ENCODE measurements around the gene NOTCH1.
A peak's percentile ranks its signal among the peaks of the same experiment; 100 is the strongest.

NOTCH1 gene
- 129 to 141 (median 136) reads per million in 3 donors for total RNA-seq

GRCh38 chr9:136545965-136546696, at the start of gene NOTCH1:
NOTCH1 (minus strand) TSS chr9:136546048; CDS start chr9:136545786, 262 bp downstream.
- H3K36me3 ChIP-seq (ENCODE audit: control insufficient read depth, insufficient read depth, low read length) = no peaks in the 10 kb centered on the region
- H3K27ac ChIP-seq (ENCODE audit: insufficient read depth, low read length, poor library complexity, severe bottlenecking) = peak within 1 kb of the TSS; percentile 76
- peaks cover 30% of the 10 kb centered on the region for H3K4me1 ChIP-seq (ENCODE audit: control insufficient read depth, insufficient read depth, low read length, poor library complexity, severe bottlenecking)
- H3K4me3 ChIP-seq (ENCODE audit: insufficient read depth, low read depth, low read length, poor library complexity, severe bottlenecking) = peak within 1 kb of the TSS; percentile 88
- no peaks in the 10 kb centered on the region for H3K27me3 ChIP-seq (replicated peaks; ENCODE audit: control insufficient read depth, insufficient read depth, low read length, poor library complexity, severe bottlenecking)
- peak; percentile 80 to 82 (median 81) for DNase-seq
- H3K9me3 ChIP-seq (ENCODE audit: control insufficient read depth, low read length) = no peaks in the 10 kb centered on the region

DNA sequence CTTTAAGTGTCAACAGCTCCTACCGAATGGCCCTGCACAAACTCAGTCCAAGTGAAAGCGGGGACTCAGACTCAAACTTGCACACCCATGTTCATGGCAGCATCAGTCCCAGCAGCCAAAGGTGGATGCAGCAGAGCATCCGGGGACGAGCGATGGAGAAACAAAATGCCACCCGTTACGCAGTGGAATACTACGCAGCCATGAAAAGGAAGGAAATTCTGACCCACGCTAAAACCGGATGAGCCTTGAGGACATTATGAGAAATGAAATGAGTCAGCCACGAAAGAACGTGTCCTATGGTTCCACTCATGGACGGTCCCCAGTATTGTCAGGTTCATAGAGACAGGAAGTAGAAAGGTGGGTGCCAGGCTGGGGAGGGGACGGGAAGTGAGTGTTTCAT, 48.6 kb upstream of the NOTCH1 start:
- Histone ChIP-seq H3K36me3 (ENCODE audit: control insufficient read depth, insufficient read depth, low read length) (no peaks in the 10 kb centered on the region), H3K27ac (ENCODE audit: insufficient read depth, low read length, poor library complexity, severe bottlenecking) (no peak overlapping the region), H3K27me3 (replicated peaks; ENCODE audit: control insufficient read depth, insufficient read depth, low read length, poor library complexity, severe bottlenecking) (peaks cover 4% of the 10 kb centered on the region), H3K4me1 (ENCODE audit: control insufficient read depth, insufficient read depth, low read length, poor library complexity, severe bottlenecking) (no peaks in the 10 kb centered on the region), H3K9me3 (ENCODE audit: control insufficient read depth, low read length) (no peaks in the 10 kb centered on the region), H3K4me3 (ENCODE audit: insufficient read depth, low read depth, low read length, poor library complexity, severe bottlenecking) (no peak overlapping the region)
- no peak for DNase-seq

GRCh38 chr9:136593581-136593980, 47.7 kb upstream of the NOTCH1 start:
- no peaks in the 10 kb centered on the region for H3K9me3 ChIP-seq (ENCODE audit: control insufficient read depth, low read length)
- H3K27ac ChIP-seq (ENCODE audit: insufficient read depth, low read length, poor library complexity, severe bottlenecking) = no peak overlapping the region
- no peak overlapping the region for H3K4me3 ChIP-seq (ENCODE audit: insufficient read depth, low read depth, low read length, poor library complexity, severe bottlenecking)
- peaks cover 4% of the 10 kb centered on the region for H3K27me3 ChIP-seq (replicated peaks; ENCODE audit: control insufficient read depth, insufficient read depth, low read length, poor library complexity, severe bottlenecking)
- DNase-seq = no peak
- no peaks in the 10 kb centered on the region for H3K36me3 ChIP-seq (ENCODE audit: control insufficient read depth, insufficient read depth, low read length)
- peaks cover 5% of the 10 kb centered on the region for H3K4me1 ChIP-seq (ENCODE audit: control insufficient read depth, insufficient read depth, low read length, poor library complexity, severe bottlenecking)

- H3K27ac ChIP-seq (ENCODE audit: insufficient read depth, low read length, poor library complexity, severe bottlenecking) = no peak overlapping the region
- H3K27me3 ChIP-seq (replicated peaks; ENCODE audit: control insufficient read depth, insufficient read depth, low read length, poor library complexity, severe bottlenecking) = peaks cover 4% of the 10 kb centered on the region
- H3K36me3 ChIP-seq (ENCODE audit: control insufficient read depth, insufficient read depth, low read length) = no peaks in the 10 kb centered on the region
- no peak for DNase-seq
- no peaks in the 10 kb centered on the region for H3K9me3 ChIP-seq (ENCODE audit: control insufficient read depth, low read length)
- peaks cover 12% of the 10 kb centered on the region for H3K4me1 ChIP-seq (ENCODE audit: control insufficient read depth, insufficient read depth, low read length, poor library complexity, severe bottlenecking)
- H3K4me3 ChIP-seq (ENCODE audit: insufficient read depth, low read depth, low read length, poor library complexity, severe bottlenecking) = no peak overlapping the region
Observed at GRCh38 chr9:136592666-136593065, 46.8 kb upstream of the NOTCH1 start.

DNA sequence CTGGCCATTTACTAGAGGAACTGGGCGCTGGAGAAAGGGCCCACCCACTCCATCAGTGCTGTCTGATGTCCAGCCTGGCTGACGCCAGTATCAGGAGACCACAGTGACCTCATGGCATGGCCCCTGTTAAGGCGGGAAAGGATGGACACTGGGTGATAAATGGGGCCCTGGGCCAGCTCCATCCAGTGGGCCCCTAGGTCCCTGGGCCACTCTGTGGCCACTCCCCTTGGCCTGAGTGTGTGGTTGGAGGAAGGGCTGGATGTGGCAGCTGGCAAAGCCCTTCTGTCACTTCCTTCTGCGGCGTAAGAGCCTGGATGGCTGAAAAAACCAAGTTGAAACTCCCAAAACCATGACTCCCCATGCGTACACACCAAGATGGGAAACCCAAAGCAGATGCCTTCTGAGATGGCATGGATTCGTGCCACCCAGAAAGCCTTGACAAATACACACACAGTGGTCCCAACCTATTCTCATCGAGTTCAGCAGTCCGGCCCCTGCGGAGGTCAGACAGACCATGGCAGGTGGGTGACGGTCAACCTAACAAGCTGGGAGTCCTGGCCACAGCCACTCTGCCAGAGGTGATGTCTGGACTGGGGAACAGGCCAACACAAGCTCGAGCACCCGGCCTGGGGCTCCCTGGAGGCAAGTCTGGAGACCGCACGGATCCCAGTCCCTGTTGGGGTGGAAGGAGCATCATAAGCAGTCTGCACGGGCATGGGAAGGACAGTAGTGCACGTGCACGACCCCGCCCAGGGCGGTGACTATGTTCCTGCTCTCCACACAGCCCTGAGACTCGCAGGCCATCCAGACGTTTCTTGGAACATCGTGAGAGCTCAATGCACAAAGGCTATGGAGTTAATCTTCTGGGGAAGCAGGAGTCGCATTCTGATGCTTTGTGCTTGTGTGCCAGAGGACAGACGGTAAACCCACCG, 45.2 kb upstream of the NOTCH1 start:
- no peak overlapping the region for H3K27ac ChIP-seq (ENCODE audit: insufficient read depth, low read length, poor library complexity, severe bottlenecking)
- H3K9me3 ChIP-seq (ENCODE audit: control insufficient read depth, low read length) = no peaks in the 10 kb centered on the region
- no peak overlapping the region for H3K4me3 ChIP-seq (ENCODE audit: insufficient read depth, low read depth, low read length, poor library complexity, severe bottlenecking)
- H3K4me1 ChIP-seq (ENCODE audit: control insufficient read depth, insufficient read depth, low read length, poor library complexity, severe bottlenecking) = peaks cover 12% of the 10 kb centered on the region
- H3K27me3 ChIP-seq (replicated peaks; ENCODE audit: control insufficient read depth, insufficient read depth, low read length, poor library complexity, severe bottlenecking) = no peaks in the 10 kb centered on the region
- no peak for DNase-seq
- H3K36me3 ChIP-seq (ENCODE audit: control insufficient read depth, insufficient read depth, low read length) = no peaks in the 10 kb centered on the region

DNA sequence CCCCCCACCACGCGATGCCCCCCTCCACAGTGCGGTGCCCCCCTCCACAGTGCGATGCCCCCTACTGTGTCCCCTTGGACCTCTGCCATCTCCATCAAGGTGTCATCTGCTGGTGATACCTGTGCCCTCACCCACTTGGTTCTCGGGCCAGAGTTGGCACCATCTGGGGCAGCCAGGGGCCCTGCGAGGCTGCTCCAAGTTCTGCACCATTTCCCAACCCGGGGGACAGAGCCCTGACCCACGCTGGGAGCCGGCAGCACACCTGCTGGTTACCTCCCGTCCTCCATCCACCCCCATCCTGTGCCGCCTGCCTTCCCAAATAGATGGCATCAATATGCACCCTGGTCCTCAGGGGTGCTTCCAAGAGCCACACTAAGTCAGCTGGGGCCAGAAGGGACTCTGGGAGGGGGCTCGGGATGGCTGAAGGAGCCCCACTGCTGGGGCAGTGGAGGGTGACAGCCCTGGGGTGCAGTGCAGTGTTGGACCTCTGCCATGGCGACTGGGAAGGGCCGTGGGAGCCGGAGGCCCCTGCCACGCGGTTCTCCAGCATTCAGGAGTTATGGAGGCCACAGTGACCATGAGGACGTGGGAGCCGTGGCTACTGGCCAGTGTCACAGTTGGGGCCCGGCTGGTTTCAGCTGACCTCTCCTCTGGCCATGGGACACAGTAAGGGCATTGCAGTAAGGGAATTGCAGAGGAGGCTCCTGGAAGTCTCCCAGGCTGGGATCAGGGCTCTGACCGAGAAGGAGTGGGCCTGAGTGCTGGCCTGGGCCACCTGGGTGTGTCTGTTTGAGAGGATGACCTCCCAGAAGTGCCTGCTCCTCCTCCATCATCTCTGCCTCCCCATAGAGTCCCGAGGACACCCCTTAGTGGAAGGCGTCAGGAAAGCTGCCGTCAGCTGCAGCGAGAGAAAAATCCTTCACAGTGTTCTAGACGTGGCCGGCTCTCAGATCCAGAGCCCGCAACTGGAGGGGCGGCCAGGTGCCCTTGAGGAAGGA, 44.2 kb upstream of the NOTCH1 start:
- no peak overlapping the region for H3K27ac ChIP-seq (ENCODE audit: insufficient read depth, low read length, poor library complexity, severe bottlenecking)
- peaks cover 12% of the 10 kb centered on the region for H3K4me1 ChIP-seq (ENCODE audit: control insufficient read depth, insufficient read depth, low read length, poor library complexity, severe bottlenecking)

DNA sequence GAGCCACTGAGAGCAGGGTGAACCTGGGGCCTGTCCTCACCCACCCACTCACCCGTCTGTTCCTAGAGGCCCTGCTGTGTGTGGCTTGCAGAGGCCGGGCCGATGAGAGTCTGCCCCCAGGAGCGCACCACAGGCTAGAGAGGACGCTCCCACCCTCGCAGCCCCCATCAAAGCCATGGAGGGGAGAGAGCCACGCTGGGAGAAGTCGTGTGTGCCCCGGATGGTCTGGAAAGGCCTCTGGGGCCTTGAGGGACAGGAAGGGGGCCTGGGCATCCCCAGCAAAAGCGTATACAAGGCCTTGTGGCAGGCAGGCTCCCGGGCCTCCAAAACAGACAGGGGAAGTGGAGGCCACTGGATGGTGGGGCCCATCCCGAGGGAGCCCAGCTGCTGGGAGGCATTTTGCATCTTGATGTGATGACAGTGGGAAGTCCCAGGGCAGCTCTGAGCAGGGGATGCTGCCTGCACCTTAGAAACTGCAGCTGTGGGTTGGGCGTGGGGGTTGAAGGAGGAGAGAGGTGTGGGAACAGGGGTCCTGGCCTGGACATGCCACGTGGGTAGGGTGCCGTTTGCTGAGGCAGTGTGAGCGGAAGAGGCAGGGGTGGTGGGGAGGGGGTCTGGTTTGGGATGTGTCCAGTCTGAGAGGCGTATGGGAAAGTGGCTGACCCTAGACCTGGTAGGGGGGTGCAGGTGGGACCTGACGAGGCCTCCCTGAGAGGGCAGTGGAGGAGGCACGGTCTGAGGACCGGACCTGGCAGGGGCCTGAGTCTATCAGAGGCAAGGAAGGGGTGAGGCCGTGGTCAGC, 43.0 kb upstream of the NOTCH1 start:
- H3K27me3 ChIP-seq (replicated peaks; ENCODE audit: control insufficient read depth, insufficient read depth, low read length, poor library complexity, severe bottlenecking) = no peaks in the 10 kb centered on the region
- H3K4me1 ChIP-seq (ENCODE audit: control insufficient read depth, insufficient read depth, low read length, poor library complexity, severe bottlenecking) = peaks cover 12% of the 10 kb centered on the region
- no peak for DNase-seq
- H3K9me3 ChIP-seq (ENCODE audit: control insufficient read depth, low read length) = no peaks in the 10 kb centered on the region
- H3K4me3 ChIP-seq (ENCODE audit: insufficient read depth, low read depth, low read length, poor library complexity, severe bottlenecking) = no peak overlapping the region
- no peaks in the 10 kb centered on the region for H3K36me3 ChIP-seq (ENCODE audit: control insufficient read depth, insufficient read depth, low read length)
- no peak overlapping the region for H3K27ac ChIP-seq (ENCODE audit: insufficient read depth, low read length, poor library complexity, severe bottlenecking)

More for the DNA sequence above, 44.2 kb upstream of the NOTCH1 start:
- DNase-seq = no peak
- H3K27me3 ChIP-seq (replicated peaks; ENCODE audit: control insufficient read depth, insufficient read depth, low read length, poor library complexity, severe bottlenecking) = no peaks in the 10 kb centered on the region
- no peaks in the 10 kb centered on the region for H3K9me3 ChIP-seq (ENCODE audit: control insufficient read depth, low read length)
- H3K4me3 ChIP-seq (ENCODE audit: insufficient read depth, low read depth, low read length, poor library complexity, severe bottlenecking) = no peak overlapping the region
- no peaks in the 10 kb centered on the region for H3K36me3 ChIP-seq (ENCODE audit: control insufficient read depth, insufficient read depth, low read length)

- no peaks in the 10 kb centered on the region for H3K36me3 ChIP-seq (ENCODE audit: control insufficient read depth, insufficient read depth, low read length)
- H3K9me3 ChIP-seq (ENCODE audit: control insufficient read depth, low read length) = no peaks in the 10 kb centered on the region
- H3K4me3 ChIP-seq (ENCODE audit: insufficient read depth, low read depth, low read length, poor library complexity, severe bottlenecking) = no peak overlapping the region
- DNase-seq = no peak
- peaks cover 12% of the 10 kb centered on the region for H3K4me1 ChIP-seq (ENCODE audit: control insufficient read depth, insufficient read depth, low read length, poor library complexity, severe bottlenecking)
- H3K27ac ChIP-seq (ENCODE audit: insufficient read depth, low read length, poor library complexity, severe bottlenecking) = no peak overlapping the region
- H3K27me3 ChIP-seq (replicated peaks; ENCODE audit: control insufficient read depth, insufficient read depth, low read length, poor library complexity, severe bottlenecking) = no peaks in the 10 kb centered on the region
Observed at GRCh38 chr9:136587944-136588662, 42.3 kb upstream of the NOTCH1 start.
